Muscle layer of duodenum (tissue), 2 donors: ENCODE measurements around the gene PRAMEF15.
"Not testable (repeated sequence)": the region's sequence is repeated elsewhere in the genome, so short reads cannot be mapped to it uniquely, and the experiment has no call there.

Experiments used
- H3K27ac ChIP-seq: one replicate; pipeline ENCODE4 v1.7.0; 2013; ENCODE audit warnings: mild to moderate bottlenecking, low read length
- H3K27me3 ChIP-seq: one replicate; pipeline ENCODE4 v1.7.0; 2013; ENCODE audit warnings: low read depth, mild to moderate bottlenecking, control low read depth, low read length
- H3K36me3 ChIP-seq, 2 donors: one replicate each; pipeline ENCODE4 v1.7.0; 2013; ENCODE audit warnings: low read length in 2 of 2, control low read depth in 1 of 2, mild to moderate bottlenecking in 1 of 2; ENCODE audit not compliant: insufficient read depth in 2 of 2, control insufficient read depth in 1 of 2
- H3K4me1 ChIP-seq, 2 donors: one replicate each; pipeline ENCODE4 v1.7.0; 2013; ENCODE audit warnings: low read length in 2 of 2, mild to moderate bottlenecking in 2 of 2, control low read depth in 1 of 2, moderate library complexity in 1 of 2; ENCODE audit not compliant: insufficient read depth in 2 of 2, control insufficient read depth in 1 of 2
- H3K4me3 ChIP-seq, 2 donors: one replicate each; pipeline ENCODE4 v1.7.0; 2013; ENCODE audit warnings: low read length in 2 of 2, low read depth in 1 of 2, mild to moderate bottlenecking in 1 of 2
- H3K9me3 ChIP-seq, 2 donors: one replicate each; pipeline ENCODE4 v1.7.0; 2013; ENCODE audit warnings: low read length in 2 of 2, control low read depth in 1 of 2, mild to moderate bottlenecking in 1 of 2; ENCODE audit not compliant: control insufficient read depth in 1 of 2
- donor health status: healthy.

PRAMEF15 gene

DNA sequence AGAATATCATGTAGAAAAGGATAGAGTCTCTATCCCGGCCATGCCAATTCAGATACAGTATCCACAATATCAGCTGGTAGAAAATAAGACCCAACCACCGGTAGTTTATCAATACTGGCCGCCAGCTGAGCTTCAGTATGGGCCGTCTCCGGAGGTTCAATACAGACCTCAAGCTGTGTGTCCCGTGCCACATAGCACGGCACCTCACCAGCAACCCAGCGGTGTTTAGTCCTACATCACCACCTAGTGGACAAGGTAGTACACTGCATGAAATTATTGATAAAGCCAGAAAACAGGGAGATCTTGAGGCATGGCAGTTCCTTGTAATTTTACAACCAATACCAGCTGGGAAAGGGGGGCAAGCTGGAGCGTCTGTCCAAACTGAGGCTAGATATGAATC lies 39.1 kb downstream of the PRAMEF15 start:
- H3K27ac ChIP-seq, H3K27me3 ChIP-seq: not testable (repeated sequence)

DNA sequence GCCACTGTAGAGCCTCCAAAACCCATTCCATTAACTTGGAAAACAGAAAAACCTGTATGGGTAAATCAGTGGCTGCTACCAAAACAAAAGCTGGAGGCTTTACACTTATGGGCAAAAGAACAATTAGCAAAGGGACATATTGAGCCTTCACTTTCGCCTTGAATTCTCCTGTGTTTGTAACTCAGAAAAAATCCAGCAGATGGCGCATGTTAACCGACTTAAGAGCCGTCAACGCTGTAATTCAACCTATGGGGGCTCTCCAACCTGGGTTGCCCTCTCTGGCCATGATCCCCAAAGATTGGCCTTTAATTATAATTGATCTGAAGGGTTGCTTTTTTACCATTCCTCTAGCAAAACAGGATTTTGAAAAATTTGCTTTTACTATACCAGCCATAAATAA lies 41.4 kb downstream of the PRAMEF15 start:
- not testable (repeated sequence) for H3K27ac ChIP-seq

More for the DNA sequence above, 39.1 kb downstream of the PRAMEF15 start:
- H3K4me1 ChIP-seq, H3K36me3 ChIP-seq, H3K4me3 ChIP-seq, H3K9me3 ChIP-seq: not testable (repeated sequence)

DNA sequence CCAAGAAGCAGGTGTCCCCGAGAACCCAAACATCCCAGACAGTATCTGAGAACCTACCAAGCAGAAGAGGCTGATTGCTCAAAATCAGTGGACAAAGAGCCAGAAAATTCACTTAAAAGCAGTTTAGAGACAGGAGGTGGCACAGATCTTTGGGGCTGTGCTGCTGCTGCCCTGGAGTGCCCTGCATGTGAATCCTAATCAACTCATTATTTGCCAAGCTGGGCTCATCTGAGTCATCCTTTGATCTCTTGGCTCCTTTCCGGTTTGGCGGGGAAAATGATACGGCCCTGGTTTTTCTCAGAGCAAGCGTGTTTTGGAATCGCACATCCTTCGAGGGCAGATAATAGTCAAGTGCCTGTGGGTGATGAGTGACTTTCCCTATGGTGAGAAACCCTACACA lies 47.0 kb downstream of the PRAMEF15 start:
- H3K27me3 ChIP-seq, H3K36me3 ChIP-seq, H3K4me3 ChIP-seq, H3K9me3 ChIP-seq, H3K4me1 ChIP-seq, H3K27ac ChIP-seq: not testable (repeated sequence)

More for the DNA sequence above, 41.4 kb downstream of the PRAMEF15 start:
- not testable (repeated sequence) for H3K36me3 ChIP-seq, H3K27me3 ChIP-seq, H3K9me3 ChIP-seq, H3K4me1 ChIP-seq, H3K4me3 ChIP-seq

DNA sequence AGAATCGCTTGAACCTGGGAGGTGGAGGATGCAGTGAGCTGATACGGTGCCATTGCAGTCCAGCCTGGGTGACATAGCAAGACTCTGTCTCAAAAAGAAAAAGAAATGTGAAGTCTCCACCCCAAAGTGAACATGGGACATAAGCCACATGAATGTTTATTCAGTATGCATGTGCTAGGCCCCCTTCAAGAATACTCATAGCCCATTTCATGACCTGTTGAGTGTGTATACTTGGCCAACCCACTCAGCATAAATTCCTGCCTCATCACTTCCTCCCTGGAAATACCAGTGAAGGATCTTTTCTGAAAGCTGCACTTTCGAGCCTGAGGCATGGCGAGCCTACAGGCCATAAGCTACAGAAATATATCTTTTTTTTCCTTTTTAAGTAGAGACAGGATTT lies 49.5 kb downstream of the PRAMEF15 start:
- not testable (repeated sequence) for H3K27ac ChIP-seq, H3K4me3 ChIP-seq, H3K4me1 ChIP-seq, H3K9me3 ChIP-seq, H3K36me3 ChIP-seq, H3K27me3 ChIP-seq

DNA sequence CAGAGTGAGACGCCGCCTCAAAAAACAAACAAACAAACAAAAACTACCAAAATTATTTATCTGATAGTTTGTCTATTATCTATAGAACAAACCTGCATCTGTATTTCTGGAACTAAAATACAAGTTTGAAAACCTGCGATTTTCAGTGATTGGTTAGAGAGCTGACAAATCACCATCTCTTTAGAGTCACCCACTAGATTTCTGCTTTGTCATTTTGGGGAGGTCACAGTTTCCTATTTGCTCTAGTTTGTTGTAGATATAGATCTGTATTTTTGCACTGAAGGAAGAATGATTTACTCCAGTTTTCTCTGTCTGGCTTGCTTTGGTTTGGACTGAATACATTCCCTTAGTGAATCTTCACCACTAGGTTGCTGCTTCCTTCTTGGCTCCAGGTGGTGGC lies 51.2 kb downstream of the PRAMEF15 start:
- H3K27me3 ChIP-seq, H3K4me3 ChIP-seq, H3K4me1 ChIP-seq, H3K9me3 ChIP-seq, H3K36me3 ChIP-seq, H3K27ac ChIP-seq: not testable (repeated sequence)

DNA sequence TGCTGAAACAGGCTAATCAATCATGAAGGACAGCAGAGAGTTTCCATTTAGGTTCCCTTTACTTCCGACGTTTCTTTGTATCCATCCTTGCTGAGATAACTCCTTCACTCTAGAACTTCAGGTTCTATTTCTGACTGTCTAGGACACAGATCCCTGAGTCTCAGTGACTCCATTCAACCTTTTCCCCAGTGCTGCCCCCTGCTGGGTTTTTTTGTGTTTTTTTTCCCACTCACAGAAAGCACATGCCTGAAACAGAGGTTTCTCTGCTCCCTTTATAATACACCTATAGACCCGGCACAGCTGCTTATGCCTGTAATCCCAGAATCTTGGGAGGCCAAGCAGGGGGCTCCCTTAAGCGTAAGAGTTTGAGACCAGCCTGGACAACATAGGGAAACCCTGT lies 53.2 kb downstream of the PRAMEF15 start:
- H3K4me3 ChIP-seq, H3K27me3 ChIP-seq, H3K4me1 ChIP-seq, H3K9me3 ChIP-seq, H3K27ac ChIP-seq, H3K36me3 ChIP-seq: not testable (repeated sequence)
